HG03064 (cell line): ENCODE data around the gene TTC28.

Experiments
- ATAC-seq: cut with Tn5 transposase; IDR thresholded peaks from one replicate; pipeline ENCODE4 v1.9.1; 2021; ENCODE audit warnings: low read depth; ENCODE audit not compliant: unreplicated experiment

TTC28 gene

GRCh38 chr22:28449041-28449440 lies 230.6 kb downstream of the TTC28 start:
- ATAC-seq = no peak

- ATAC-seq = no peak
These were observed 231.0 kb downstream of the TTC28 start for GRCh38 chr22:28448625-28449024.

DNA sequence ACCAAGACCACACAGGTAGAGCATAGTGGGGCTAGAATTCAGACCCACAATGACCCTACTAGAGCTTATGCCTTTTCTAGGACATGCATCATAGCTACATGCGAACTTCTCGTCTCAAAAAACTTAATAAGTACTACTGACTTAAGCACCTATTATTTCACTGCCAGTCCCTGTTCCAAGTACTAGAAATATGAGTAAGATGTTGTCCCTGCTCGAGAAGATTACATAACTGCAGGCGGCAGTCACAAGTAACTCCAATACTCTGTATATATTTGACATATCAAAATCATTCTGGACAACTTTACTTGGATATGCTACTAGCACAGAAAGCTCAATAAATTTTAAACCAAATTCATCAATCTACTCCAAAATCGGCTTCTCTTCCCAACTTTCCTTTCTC lies 235.0 kb downstream of the TTC28 start:
- ATAC-seq = no peak

- ATAC-seq = no peak
These were observed 236.1 kb downstream of the TTC28 start for GRCh38 chr22:28443526-28443876.

DNA sequence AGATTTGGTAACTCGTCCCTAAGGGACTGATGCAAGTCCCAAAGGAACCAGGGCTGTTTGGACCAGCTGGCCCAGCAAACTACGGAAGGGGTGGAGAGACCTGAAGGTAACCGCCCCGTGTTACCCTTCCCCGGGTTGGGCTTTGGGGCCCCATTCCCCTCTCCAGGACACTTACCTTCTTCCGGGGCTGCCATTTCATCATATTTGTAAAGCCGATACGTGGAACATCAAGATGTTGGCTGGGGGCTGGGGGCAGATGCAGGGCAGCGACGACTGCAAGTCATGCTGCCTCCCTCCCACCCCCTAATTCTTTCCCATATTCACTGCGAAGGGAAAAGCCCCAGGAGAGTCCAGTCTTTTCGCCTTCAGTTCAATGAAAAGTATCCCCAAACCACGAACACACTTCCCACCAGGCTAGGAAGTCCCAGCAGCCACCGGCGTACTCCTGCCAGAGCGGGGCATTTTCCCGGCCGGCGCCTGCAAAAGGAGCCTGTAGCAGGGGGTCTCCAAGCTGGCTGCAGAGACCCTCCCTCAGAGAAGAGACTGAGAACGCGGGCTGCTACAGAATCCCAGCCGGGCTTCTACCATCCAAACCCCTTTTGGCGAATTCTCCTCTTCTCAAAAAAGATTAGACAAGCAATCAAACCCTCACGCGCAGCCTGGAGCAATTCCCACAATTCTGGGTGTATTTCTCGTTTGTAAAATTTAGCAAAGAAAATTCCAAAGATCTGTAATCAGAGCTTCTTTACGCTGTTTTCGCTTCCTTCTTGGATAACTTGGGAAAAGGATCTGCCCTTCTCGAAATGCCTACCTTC lies 236.7 kb downstream of the TTC28 start:
- no peak for ATAC-seq

GRCh38 chr22:28442264-28442710 lies 237.4 kb downstream of the TTC28 start:
- ATAC-seq = no peak

DNA sequence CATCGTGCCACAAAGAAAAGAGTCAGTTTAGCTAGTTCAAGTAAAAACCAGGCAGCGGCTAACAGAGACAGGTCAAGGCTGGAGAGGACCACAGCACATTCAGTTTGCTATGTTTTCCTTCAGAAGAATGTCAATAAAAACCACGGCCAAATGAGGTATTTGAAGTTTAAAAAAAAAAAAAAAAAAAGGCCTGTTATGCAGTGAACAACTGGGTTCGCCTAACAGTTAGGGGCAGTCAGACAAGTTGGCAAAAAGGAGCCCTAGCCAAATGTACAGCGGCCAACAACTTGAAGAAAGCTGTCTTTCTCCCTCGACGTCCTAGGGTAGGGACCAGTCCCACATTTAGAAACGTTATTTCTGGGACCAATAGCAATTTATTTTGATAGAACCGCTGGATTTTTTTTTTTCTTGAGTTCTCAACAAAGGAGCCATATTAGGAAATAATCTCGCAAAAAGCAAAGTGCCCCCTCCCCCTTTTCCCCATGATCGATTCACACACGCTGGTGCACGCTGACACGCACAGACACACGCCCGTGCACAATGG lies 237.8 kb downstream of the TTC28 start:
- ATAC-seq = no peak

- ATAC-seq = no peak
These were observed 238.8 kb downstream of the TTC28 start for GRCh38 chr22:28440592-28441390.

DNA sequence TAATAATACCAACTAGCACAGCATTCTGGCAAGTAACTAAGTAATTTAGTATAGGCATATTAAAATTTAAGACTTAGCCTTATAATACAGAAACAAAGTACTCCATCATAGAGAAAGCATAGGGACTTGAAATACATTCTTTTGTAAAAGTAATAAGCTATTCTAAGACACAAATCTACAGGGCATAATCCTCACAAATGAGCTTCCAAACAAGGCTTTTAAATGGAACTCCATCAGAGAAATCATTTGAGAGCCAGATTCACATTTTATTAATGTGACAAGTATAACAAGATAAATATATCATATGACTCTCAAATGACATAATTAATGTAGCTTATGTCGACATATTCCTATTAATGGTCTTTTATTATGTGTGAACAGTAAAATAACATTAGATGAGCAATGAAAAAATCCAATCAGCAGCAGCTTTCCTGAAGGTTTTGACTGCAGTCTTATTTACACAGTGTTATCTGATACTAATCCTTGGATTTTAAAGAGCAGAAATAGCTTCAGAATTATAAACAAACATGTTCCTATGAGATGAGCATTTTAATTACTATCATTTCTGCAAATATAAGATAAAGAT lies 241.4 kb downstream of the TTC28 start:
- ATAC-seq = no peak

GRCh38 chr22:28435982-28436381 lies 243.7 kb downstream of the TTC28 start:
- ATAC-seq = no peak

GRCh38 chr22:28435140-28435768 lies 244.4 kb downstream of the TTC28 start:
- no peak for ATAC-seq

DNA sequence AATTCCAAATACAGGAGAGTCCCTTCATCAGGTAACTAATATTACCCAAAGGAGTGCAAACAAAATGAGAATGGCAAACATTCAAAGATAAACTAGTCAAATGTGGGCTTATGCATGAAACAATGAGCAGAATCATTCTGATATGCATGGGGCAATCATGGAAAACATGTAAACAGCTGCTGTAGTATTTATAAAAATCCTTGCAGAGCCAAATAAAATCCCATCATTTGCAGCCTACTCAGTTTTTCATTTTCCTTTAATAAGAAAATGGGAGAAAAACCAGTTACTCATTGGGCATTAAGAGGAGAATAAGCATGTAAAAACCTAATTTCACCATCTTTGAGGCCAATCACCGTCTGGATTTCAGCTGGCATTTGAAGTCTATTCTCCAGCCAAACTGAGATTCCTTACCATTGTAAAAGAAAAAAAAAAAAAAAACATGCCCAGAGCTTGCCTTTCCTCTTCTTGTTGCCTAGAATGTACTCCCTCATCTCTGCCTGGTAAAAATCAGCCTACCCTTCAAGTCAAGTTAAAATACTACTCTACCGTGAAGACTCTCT lies 249.1 kb downstream of the TTC28 start:
- no peak for ATAC-seq

- ATAC-seq = no peak
These were observed 249.9 kb downstream of the TTC28 start for GRCh38 chr22:28429711-28430110.

- no peak for ATAC-seq
These were observed 251.4 kb downstream of the TTC28 start for GRCh38 chr22:28428271-28428670.

DNA sequence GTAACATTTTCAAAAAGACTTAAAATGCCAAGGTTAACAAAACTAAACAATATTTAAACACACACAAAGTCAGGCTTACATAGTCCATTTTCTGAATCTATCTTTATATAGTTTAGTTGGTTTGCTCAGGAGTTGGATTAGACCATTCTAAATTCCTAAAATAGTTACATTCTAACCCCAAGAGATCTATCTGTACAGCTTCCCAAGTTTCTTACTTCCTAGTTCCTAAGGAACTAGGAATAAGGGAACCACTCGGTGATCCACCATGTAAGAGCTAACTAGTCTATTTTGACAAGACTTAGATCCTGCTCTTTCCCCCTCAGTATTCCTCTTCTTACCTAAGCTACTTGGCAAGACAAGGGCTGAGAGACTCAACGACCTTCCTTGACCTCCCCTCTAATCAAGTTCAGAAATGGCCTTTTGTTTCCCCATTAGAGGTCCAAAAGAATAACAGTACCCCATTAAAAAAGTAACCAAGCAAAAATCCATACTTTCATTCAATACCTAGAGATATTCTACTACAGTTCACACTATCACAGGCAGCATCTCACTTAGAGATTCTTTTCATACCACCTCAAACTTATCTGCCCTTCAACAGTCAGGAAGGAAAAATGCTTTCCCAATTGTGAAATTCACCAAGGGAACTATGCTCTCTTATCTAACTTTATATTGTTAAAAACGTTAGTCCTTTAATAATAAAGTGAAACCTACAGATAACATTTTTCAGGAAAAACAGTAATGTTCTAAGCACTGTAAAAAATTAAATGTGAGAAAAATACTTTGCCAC lies 253.1 kb downstream of the TTC28 start:
- no peak for ATAC-seq

DNA sequence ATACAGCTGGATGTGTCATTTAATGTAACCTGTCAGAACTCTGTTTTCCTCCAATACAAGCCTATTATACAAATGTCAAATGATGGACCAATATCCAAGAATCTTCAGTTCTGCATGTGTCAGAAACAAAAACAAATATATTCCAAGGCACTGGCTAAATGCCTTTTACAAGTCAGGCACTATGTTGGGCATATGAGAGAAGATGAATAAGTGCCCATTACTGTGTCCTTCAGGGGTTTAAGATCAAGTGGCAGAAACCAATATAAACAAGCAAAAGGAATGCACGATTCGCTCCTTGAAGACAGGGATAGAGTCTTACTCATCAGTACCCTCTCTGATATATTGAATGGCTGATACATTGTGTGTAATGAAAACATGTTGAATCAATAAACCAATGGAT lies 254.4 kb downstream of the TTC28 start:
- ATAC-seq = no peak

DNA sequence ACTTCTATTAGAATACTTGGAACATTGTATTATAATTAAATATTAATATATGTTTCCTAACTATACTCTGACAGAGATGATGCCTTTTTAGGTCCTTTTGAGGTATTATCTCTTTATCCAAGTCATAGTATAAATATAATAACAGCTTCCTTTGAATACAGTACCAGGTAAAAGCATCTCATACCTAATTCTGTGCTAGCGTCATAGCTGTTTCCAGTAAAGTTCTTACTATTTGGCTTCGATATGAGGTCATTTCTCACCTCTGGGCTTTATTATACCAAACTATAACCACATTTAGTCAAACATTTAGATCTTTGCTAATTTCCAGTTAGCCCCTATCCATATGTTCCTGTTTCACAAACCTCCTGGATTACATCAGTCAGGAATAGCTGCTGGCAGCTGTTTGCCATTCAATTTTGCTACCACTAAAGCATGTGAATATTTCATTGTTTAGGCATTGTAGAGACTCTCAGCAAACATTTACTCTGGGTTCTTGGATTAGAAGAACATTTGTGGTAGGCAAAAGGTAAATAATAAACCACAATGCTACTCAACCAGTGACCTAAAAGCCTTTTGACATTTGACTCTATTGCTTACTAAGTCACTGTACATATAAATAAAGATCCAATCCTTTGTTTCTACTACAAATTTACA lies 255.1 kb downstream of the TTC28 start:
- no peak for ATAC-seq

- no peak for ATAC-seq
These were observed 259.7 kb downstream of the TTC28 start for GRCh38 chr22:28419919-28420318.

DNA sequence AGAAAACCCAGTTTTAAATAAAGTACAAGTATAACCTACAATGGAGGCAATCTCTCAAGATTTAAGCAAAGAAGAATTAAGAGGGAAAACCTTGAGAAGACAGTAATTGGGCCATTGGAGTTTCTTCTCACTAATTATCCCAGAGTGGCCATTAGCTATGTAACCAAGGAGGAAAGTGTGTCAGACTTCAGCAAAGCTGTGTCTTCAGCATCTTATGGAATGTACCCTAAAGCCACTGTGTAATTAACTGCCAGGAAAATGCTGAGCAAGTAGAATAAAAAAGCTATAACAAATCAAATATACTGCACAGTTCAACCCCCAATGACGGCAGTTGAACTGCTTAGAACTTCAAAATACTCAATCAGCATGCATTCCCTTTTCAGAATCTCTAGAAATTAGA lies 261.6 kb downstream of the TTC28 start:
- no peak for ATAC-seq
